ENCODE data around the gene FAM107A. TPM values are rescaled to one million over a fixed set of nuclear protein-coding genes. Genes with fewer than 3 reads are reported as not detected.
"Not testable (repeated sequence)": the region's sequence is repeated elsewhere in the genome, so short reads cannot be mapped to it uniquely, and the experiment has no call there.

The FAM107A gene
- total RNA-seq, 1 experiment from 2014 or later, result 2.0 TPM

DNA sequence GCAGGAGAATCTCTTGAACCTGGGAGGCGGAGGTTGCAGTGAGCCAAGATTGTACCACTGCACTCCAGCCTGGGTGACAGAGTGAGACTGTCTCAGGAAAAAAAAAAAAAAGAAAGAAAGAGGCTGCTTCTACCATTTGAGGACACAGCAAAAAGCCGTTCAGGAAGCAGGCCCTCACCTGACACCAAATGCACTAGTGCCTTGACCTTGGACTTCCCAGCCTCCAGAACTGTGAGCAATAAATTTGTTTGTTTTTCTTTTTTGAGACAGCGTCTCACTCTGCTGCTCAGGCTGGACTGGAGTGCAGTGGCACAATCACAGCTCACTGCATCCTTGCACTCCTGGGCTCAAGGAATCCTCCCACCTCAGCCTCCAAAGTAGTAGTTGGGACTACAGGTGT lies 49.8 kb downstream of the FAM107A start:
- not testable (repeated sequence) for H3K27ac ChIP-seq; H3K36me3 ChIP-seq; H3K27me3 ChIP-seq; H3K9me3 ChIP-seq (replicated peaks); H3K4me3 ChIP-seq; DNase-seq; H3K4me1 ChIP-seq

DNA sequence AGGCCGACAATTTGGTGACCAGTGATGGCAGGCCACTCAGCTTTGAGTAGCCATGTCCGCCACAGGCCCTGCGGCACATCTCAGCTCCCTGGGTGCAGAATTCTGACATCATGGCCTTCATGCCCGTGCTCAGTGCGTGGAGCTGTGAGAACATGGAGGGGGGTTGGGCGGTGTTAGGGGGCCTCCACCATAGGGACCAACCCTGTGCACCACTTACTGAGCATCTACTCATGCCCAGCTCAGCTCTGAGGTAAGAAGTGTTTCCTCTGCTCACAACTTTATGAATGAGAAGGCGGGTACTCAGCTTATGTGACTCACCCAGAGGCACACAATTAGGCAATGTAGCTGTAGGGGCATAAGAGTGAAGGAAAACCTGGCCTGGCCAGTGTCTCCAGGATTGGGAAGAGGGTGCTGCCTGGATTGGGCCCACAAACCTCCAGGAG lies 50.7 kb downstream of the FAM107A start:
- H3K27me3 ChIP-seq, result no peaks in the 10 kb centered on the region
- no peaks in the 10 kb centered on the region for H3K4me1 ChIP-seq
- no peak overlapping the region for H3K4me3 ChIP-seq
- H3K36me3 ChIP-seq, result no peaks in the 10 kb centered on the region
- peak; percentile 25 to 39 for DNase-seq
- no peaks in the 10 kb centered on the region for H3K9me3 ChIP-seq (replicated peaks)
- no peak overlapping the region for H3K27ac ChIP-seq

DNA sequence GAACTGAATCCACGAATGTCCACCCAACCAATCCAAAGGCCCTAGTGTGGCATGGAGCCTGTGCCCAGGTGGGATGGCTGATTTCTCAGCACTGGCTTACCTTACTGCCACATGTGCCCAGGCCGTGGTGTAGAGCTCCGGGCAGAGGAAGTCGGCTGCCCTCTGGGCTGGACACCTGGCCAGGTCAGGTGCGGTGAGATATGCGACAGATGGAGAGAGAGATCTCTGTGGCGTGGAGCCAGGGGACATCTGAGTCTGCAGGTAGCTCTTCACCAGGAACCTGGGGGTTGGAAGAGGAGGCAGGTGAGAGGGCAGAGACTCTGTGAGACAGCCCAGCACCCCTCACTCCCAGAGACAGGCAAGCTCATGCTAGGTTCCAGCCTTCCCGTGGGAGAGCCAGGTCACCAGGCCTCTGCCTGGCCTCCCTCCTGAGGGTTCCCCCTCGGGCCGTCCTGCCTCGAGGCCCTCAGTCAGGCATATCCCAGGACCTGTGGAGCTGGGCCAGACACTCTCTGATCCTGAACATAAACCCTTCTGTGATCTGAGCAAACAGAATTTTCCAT lies 52.8 kb downstream of the FAM107A start:
- H3K4me3 ChIP-seq, result no peak overlapping the region
- no peak overlapping the region for H3K27ac ChIP-seq
- no peaks in the 10 kb centered on the region for H3K9me3 ChIP-seq (replicated peaks)
- H3K4me1 ChIP-seq, result 0 out of 2 replicates have a peak, but pooled peaks cover 5% of the 10 kb centered on the region
- H3K27me3 ChIP-seq, result no peaks in the 10 kb centered on the region
- DNase-seq, result no peak
- no peaks in the 10 kb centered on the region for H3K36me3 ChIP-seq

DNA sequence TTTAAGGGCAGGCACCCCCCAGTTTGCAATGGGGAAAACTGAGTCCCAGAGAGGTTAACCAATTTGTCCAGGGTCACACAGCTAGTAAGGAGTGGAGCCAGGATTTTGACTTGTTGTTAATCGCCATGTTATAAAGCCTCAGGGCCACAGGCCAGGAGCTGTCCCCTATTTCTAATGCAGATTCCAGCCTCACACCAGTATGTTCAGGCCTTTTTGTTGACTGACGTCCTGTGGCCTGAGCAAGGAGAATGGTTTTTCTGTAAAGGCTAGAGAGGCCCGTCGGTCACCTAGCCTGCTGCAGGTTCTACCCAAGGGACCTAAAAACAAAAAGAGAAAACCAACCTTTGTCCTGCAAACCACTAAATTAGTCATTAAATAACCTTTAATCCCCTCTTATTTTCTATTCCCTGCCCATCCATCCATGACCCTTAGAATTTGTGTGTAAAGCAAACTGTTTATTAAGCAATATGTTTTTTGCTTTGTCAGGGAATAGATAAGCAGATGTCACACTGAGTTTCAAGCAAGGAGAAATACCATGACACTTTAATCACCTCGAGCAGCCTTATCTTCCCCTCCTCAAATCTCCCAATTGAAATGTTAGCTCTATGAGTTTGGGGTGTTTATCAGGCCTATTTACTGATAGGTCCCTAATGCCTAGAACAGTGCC lies 54.3 kb downstream of the FAM107A start:
- no peaks in the 10 kb centered on the region for H3K36me3 ChIP-seq
- H3K27ac ChIP-seq, result no peak overlapping the region
- peaks cover 5% of the 10 kb centered on the region; the same call in 1 of the 2 replicates for H3K4me1 ChIP-seq
- no peak overlapping the region for H3K4me3 ChIP-seq
- no peaks in the 10 kb centered on the region for H3K27me3 ChIP-seq
- DNase-seq, result no peak
- no peaks in the 10 kb centered on the region for H3K9me3 ChIP-seq (replicated peaks)

DNA sequence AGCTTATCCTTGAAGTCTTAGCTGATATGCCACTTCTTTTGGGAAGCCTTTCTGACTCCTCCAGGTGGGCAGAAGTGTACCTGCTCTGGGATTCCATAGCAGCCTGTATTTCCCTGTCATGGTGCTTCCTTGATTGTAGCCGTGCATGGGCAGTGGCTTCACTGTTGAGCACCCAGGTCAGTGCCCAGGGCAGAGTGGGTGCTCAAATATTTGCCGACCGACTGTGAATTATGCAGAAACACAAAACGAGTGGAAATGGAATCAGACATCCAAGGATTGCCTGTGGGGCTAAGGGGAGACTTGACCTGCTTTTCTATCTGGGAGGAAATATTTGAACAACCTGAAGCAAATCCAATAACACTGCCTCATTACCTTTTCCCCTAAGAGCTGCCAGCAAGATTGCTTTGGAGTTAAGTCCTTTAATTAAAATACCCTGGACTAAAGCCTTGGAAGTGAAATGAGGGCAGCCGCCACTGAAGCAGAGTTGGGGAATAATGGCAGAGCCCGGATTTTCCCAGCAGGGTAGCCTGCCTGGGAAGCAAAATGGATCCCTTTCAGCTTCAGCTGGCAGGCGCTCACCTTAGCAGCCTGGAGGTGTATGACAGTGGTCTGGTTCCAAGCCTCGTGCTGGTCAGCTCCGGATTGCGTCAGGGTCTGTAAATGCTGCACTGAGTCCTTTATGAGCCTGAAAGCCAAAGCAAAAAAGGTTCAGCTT lies 55.1 kb downstream of the FAM107A start:
- H3K4me3 ChIP-seq, result no peak overlapping the region
- H3K27me3 ChIP-seq, result no peaks in the 10 kb centered on the region
- H3K4me1 ChIP-seq, result peaks cover 5% of the 10 kb centered on the region; the same call in 1 of the 2 replicates
- DNase-seq, result no peak
- no peaks in the 10 kb centered on the region for H3K9me3 ChIP-seq (replicated peaks)
- no peak overlapping the region for H3K27ac ChIP-seq
- no peaks in the 10 kb centered on the region for H3K36me3 ChIP-seq

DNA sequence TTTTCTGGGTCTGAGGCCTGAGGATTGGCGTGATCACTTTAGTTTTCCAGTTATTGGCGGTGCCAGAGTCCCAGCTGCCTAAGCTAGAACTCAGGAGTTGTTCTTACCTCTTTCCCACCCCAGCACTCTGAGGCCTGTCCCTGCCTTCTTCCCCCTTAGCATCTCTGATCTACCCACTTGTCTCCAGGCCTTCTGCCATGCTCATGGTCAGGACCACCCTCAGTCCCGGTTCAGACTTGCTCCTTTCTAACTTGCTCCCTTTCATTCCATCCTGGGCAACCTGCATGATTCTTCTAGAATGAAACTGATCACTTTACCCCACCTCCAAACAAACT lies 55.9 kb downstream of the FAM107A start:
- Histone ChIP-seq H3K9me3 (replicated peaks) (no peaks in the 10 kb centered on the region), H3K27me3 (no peaks in the 10 kb centered on the region), H3K4me1 (peaks cover 5% of the 10 kb centered on the region; the same call in 1 of the 2 replicates), H3K36me3 (no peaks in the 10 kb centered on the region), H3K27ac (no peak overlapping the region), H3K4me3 (no peak overlapping the region)
- DNase-seq, result no peak

DNA sequence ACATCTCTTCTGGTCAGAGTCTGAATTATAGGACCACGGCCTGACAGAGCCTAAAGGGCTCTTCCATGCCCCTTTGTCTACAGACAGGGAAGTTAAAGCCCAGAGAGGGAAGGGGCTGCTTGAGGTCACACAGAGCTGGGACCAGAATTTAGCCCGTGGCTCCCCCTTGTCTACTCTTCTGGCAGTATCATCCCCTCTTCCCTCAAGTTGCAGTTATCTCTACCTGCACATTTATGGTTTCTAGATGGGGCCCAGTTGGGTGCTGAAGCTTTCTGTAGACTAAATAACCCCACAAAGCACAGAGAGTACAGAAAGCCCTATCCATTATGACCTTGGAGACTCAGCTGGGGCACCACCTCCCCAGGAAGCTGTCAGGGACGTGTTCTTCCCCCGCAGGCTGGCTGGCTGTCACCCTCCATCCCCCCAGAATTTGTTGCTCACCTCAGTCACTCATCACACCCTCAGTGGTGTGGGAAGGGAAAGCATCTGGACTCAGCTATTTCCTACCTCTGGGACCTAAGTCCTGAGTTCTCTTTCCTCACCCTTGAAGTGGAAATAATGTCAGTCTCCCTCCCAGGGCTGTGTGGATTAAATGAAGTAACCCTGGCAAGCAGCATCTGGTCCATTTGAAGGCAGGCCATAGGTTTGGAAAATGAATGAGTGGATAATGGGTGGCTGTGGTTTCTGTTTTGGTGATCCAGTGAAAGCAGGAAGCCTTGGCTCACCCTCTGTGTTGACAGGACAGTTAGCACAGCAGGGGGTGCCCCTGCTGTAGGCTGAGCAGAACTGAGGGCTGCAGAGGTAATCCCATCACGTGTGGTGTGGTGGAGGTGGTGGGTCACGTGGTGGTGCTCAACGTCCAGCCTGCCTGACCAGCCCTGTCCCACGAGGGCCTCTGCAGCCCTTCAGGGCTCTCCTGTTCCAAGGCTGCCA lies 56.5 kb downstream of the FAM107A start:
- DNase-seq, result peak; percentile 41 to 49
- Histone ChIP-seq H3K4me3 (no peak overlapping the region), H3K36me3 (no peaks in the 10 kb centered on the region), H3K4me1 (peaks cover 5% of the 10 kb centered on the region; the same call in 1 of the 2 replicates), H3K27ac (no peak overlapping the region), H3K9me3 (replicated peaks) (no peaks in the 10 kb centered on the region), H3K27me3 (no peaks in the 10 kb centered on the region)

DNA sequence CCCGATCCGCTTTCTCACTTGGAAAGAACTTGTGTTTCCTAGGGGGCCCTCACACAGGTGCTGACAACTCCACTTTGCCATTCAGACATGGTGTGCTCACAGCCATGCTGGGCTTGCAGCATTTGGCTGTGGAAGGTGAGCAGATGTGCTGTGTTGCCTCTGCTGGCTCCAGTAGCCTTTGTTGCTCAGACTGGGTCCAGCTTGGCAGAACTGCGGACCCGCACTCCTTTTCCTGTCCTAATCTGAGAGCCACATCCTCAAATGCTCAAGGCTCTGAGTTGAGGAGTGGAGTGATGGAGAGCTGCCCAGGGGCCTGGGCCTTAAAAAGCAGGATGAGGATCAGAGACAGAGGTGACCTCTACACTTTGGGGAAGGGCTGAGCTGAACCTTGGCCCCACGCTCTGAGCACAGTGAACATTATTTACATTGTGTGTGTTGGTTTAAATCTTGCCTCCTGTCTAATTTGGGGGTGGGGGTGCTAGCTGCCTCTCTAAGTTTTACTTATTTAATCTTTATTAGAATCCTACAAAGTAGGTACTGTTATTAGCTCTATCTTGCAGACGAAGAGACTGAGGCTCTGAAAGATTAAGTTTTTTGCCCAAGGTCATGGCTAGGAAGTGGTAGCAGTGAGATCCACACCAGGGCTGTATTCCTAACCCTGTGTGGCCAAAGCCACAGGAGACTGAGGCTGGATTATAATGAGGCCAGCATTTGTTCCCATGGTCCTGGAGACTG lies 57.4 kb downstream of the FAM107A start:
- no peak overlapping the region for H3K27ac ChIP-seq
- DNase-seq, result no peak
- H3K36me3 ChIP-seq, result no peaks in the 10 kb centered on the region
- no peak overlapping the region for H3K4me3 ChIP-seq
- no peaks in the 10 kb centered on the region for H3K27me3 ChIP-seq
- H3K9me3 ChIP-seq (replicated peaks), result no peaks in the 10 kb centered on the region
- H3K4me1 ChIP-seq, result peaks cover 5% of the 10 kb centered on the region; the same call in 1 of the 2 replicates

DNA sequence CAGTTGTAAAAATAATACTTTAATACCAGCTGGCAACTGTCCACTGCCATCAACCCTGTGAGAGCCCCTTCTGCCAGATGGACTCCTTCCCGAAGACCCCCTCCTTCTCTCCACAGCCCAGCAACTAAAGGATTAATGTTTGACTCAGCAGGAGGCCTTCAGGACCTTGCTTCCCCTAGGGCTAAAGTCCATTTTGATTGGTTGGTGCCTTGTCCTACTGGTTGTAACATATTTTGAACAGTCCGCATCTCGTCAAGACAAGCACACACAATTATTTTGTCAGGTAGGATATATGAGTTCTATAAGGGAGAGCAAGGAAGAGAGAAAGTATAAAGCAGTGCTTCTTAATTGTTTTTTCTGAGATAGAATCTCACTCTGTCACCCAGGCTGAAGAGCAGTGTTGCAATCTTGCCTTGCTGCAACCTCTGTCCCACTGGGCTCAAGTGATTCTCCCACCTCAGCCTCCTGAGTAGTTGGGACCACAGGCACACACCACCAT lies 58.9 kb downstream of the FAM107A start:
- Histone ChIP-seq H3K27me3 (no peaks in the 10 kb centered on the region), H3K9me3 (replicated peaks) (no peaks in the 10 kb centered on the region), H3K27ac (no peak overlapping the region), H3K4me3 (no peak overlapping the region), H3K36me3 (no peaks in the 10 kb centered on the region), H3K4me1 (peaks cover 5% of the 10 kb centered on the region; the same call in 1 of the 2 replicates)
- DNase-seq, result peak; percentile 61 to 75

DNA sequence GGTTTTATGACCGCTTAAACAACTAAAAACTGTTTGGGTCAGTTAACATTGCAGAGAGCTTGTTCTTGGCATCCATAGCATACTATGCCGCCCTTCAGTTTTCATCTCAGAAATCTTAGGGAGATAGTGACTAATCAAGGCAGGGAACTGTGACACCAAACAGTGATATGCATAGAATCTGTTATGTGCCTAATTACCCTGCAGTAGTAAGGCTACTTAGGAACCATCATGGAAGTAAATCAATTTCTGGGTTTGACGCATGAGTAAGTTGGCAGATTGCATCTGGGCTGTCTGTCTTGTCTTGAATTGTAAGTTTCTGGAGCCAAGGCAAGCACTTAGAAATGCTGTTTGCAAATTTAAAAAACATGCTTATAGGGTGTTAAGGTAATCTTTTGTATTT lies 62.8 kb downstream of the FAM107A start:
- Histone ChIP-seq H3K4me3 (no peak overlapping the region), H3K4me1 (no peaks in the 10 kb centered on the region; the same call in 1 of the 2 replicates), H3K36me3 (no peaks in the 10 kb centered on the region), H3K27ac (no peak overlapping the region), H3K27me3 (no peaks in the 10 kb centered on the region), H3K9me3 (replicated peaks) (no peaks in the 10 kb centered on the region)
- DNase-seq, result no peak

Other genes starting within 250 kb of the FAM107A start
- 11.9 and 12.9 TPM in 2 replicates for gene PXK, start 244.5 kb downstream of the FAM107A start, total RNA-seq (2014; rRNA removed; shearing (Covaris generic))
- gene PDHB, start 143.6 kb downstream of the FAM107A start, total RNA-seq (2014; rRNA removed; shearing (Covaris generic)), result 60.4 and 63.7 TPM in 2 replicates
- gene KCTD6, start 85.3 kb downstream of the FAM107A start, total RNA-seq (2014; rRNA removed; shearing (Covaris generic)), result 10.9 and 11.5 TPM in 2 replicates
- 0.15 and 0.26 TPM in 2 replicates for gene ACOX2, start 40.2 kb downstream of the FAM107A start, total RNA-seq (2014; rRNA removed; shearing (Covaris generic))
- gene FAM3D, start 89.4 kb upstream of the FAM107A start, total RNA-seq (2014; rRNA removed; shearing (Covaris generic)), result not detected in 2 replicates

All from SJCRH30 (cell line).